Tibial nerve (tissue), 4 donors: ENCODE measurements around the gene TBK1. TPM values are rescaled to one million over a fixed set of nuclear protein-coding genes. Genes with fewer than 3 reads are reported as not detected.

Source experiments
- DNase-seq, 2 donors: peaks; one replicate each; pipeline ENCODE4 v3.0.0-alpha.2; 2019; ENCODE audit warnings: low spot score in 2 of 2
- H3K27ac ChIP-seq, 4 donors: fragments of 200-600 bp; sonication (generic) in 3 of 4; one replicate each; pipeline ENCODE4 v1.5.1; 2017 to 2019; ENCODE audit warnings: mild to moderate bottlenecking in 1 of 4
- H3K27me3 ChIP-seq, 2 donors: fragments of 200-600 bp; sonication (generic) in 1 of 2; one replicate each; pipeline versions ENCODE4 v1.5.1 to v1.6.0; 2017 to 2019
- H3K36me3 ChIP-seq, 3 donors: fragments of 200-600 bp; sonication (generic); one replicate each; pipeline ENCODE4 v1.5.1; 2018 to 2019
- H3K4me1 ChIP-seq, 4 donors: fragments of 200-600 bp; sonication (generic) in 3 of 4; one replicate each; pipeline ENCODE4 v1.5.1; 2017 to 2019
- H3K4me3 ChIP-seq, 4 donors: fragments of 200-600 bp; sonication (generic) in 3 of 4; one replicate each; pipeline ENCODE4 v1.5.1; 2017 to 2019; ENCODE audit warnings: mild to moderate bottlenecking in 1 of 4, moderate library complexity in 1 of 4
- H3K9me3 ChIP-seq, 4 donors: fragments of 200-600 bp; sonication (generic) in 3 of 4; one replicate each; pipeline ENCODE4 v1.5.1; 2017 to 2019
- CTCF ChIP-seq, 5 experiments: fragments of 200-600 bp in 3 of 5; fragments of 450-650 bp in 2 of 5; sonication (generic) in 3 of 5; IDR thresholded peaks; one replicate each; pipeline ENCODE4 v1.5.1; 2016 to 2019; ENCODE audit warnings: antibody characterized with exemption in 5 of 5, mild to moderate bottlenecking in 3 of 5, moderate library complexity in 2 of 5
- EP300 ChIP-seq, 2 donors: sonication (generic); formaldehyde crosslinking; IDR thresholded peaks; one replicate each; pipeline ENCODE4 v1.6.1; 2017; ENCODE audit warnings: antibody characterized with exemption in 2 of 2, mild to moderate bottlenecking in 1 of 2
- POLR2A ChIP-seq, 2 donors: fragments of 450-650 bp; IDR thresholded peaks; one replicate each; pipeline ENCODE4 v1.6.1; 2017; ENCODE audit warnings: antibody characterized with exemption in 2 of 2, mild to moderate bottlenecking in 2 of 2, moderate library complexity in 2 of 2
- WGBS, 2 donors: methylation state at CpG; one replicate each; pipeline ENCODE4 v1.1.5; 2018; 5-methylcytosine and 5-hydroxymethylcytosine counted together
- total RNA-seq, 4 donors: library from RNA; depleted of rRNA; stranded (reverse); fragments of >200 nt; gene quantifications; one replicate each; pipeline ENCODE4 v1.1.0, GENCODE V29; 2016

The TBK1 gene
- total RNA-seq, 4 donors from 2014 or later = 25.2 to 36.7 (median 29.3) TPM

GRCh38 chr12:64407342-64408223 lies 44.3 kb upstream of the TBK1 start:
- no peak for DNase-seq
- H3K27me3 ChIP-seq = no peaks in the 10 kb centered on the region
- H3K4me1 ChIP-seq = peaks cover 0 to 39% (median 8%) of the 10 kb centered on the region in 4 donors
- peaks cover 0 to 16% (median 2%) of the 10 kb centered on the region in 3 donors for H3K36me3 ChIP-seq
- TF ChIP-seq CTCF (IDR thresholded peaks at IDR 0.05) (no peak), POLR2A (IDR thresholded peaks at IDR 0.05) (no peak), EP300 (IDR thresholded peaks at IDR 0.05) (no peak)
- no peak overlapping the region for H3K27ac ChIP-seq
- H3K4me3 ChIP-seq = no peak overlapping the region
- no peaks in the 10 kb centered on the region for H3K9me3 ChIP-seq
- 74 to 76% methylated on average over 9 of the region's 9 CpGs for WGBS, 2 donors

GRCh38 chr12:64411427-64411826 lies 40.5 kb upstream of the TBK1 start:
- no peak overlapping the region for H3K4me3 ChIP-seq
- no peaks in the 10 kb centered on the region for H3K9me3 ChIP-seq
- H3K4me1 ChIP-seq = peaks cover 0 to 20% (median 0%) of the 10 kb centered on the region in 4 donors
- no peaks in the 10 kb centered on the region for H3K27me3 ChIP-seq
- TF ChIP-seq CTCF (IDR thresholded peaks at IDR 0.05) (no peak), POLR2A (IDR thresholded peaks at IDR 0.05) (no peak), EP300 (IDR thresholded peaks at IDR 0.05) (no peak)
- peaks cover 0 to 55% (median 2%) of the 10 kb centered on the region in 3 donors for H3K36me3 ChIP-seq
- no peak overlapping the region for H3K27ac ChIP-seq
- WGBS, 2 donors = 56 to 65% methylated on average over 2 of the region's 2 CpGs
- DNase-seq = no peak

- H3K36me3 ChIP-seq = peaks cover 2 to 65% (median 7%) of the 10 kb centered on the region in 3 donors
- no peak overlapping the region for H3K4me3 ChIP-seq
- H3K27ac ChIP-seq = no peak overlapping the region
- H3K27me3 ChIP-seq = no peaks in the 10 kb centered on the region
- no peak for DNase-seq
- TF ChIP-seq CTCF (IDR thresholded peaks at IDR 0.05) (no peak), POLR2A (IDR thresholded peaks at IDR 0.05) (no peak), EP300 (IDR thresholded peaks at IDR 0.05) (no peak)
- H3K4me1 ChIP-seq = peaks cover 0 to 15% (median 0%) of the 10 kb centered on the region in 4 donors
- WGBS, 2 donors = 79 to 86% methylated on average over 2 of the region's 2 CpGs
- no peaks in the 10 kb centered on the region for H3K9me3 ChIP-seq
These were observed 39.5 kb upstream of the TBK1 start for GRCh38 chr12:64412459-64412858.

GRCh38 chr12:64413884-64414283 lies 38.0 kb upstream of the TBK1 start:
- H3K4me1 ChIP-seq = peaks cover 0 to 3% (median 0%) of the 10 kb centered on the region in 4 donors
- no peak for DNase-seq
- H3K9me3 ChIP-seq = no peaks in the 10 kb centered on the region
- no peak overlapping the region for H3K27ac ChIP-seq
- H3K27me3 ChIP-seq = no peaks in the 10 kb centered on the region
- H3K4me3 ChIP-seq = no peak overlapping the region
- TF ChIP-seq CTCF (IDR thresholded peaks at IDR 0.05) = no peak
- H3K36me3 ChIP-seq = peaks cover 2 to 78% (median 7%) of the 10 kb centered on the region in 3 donors
- 88 to 89% methylated on average over 2 of the region's 2 CpGs for WGBS, 2 donors

- Histone ChIP-seq H3K36me3 (peaks cover 3 to 97% (median 17%) of the 10 kb centered on the region in 3 donors), H3K9me3 (no peaks in the 10 kb centered on the region), H3K4me3 (no peak overlapping the region), H3K27me3 (no peaks in the 10 kb centered on the region), H3K27ac (no peak overlapping the region), H3K4me1 (no peaks in the 10 kb centered on the region)
- no peak for DNase-seq
- TF ChIP-seq CTCF (IDR thresholded peaks at IDR 0.05) (no peak), POLR2A (IDR thresholded peaks at IDR 0.05) (no peak), EP300 (IDR thresholded peaks at IDR 0.05) (no peak)
These were observed 33.7 kb upstream of the TBK1 start for GRCh38 chr12:64418209-64418608.
